ENCODE results near the gene ARHGAP40. TPM values are rescaled to one million over a fixed set of nuclear protein-coding genes. Genes with fewer than 3 reads are reported as not detected.

Gene ARHGAP40
- total and polyA plus RNA-seq, 2 of the 13 experiments (the other 11 are each of a cell fraction or from before 2014, with no cell fraction given) = 0.75 to 2.1 TPM

DNA sequence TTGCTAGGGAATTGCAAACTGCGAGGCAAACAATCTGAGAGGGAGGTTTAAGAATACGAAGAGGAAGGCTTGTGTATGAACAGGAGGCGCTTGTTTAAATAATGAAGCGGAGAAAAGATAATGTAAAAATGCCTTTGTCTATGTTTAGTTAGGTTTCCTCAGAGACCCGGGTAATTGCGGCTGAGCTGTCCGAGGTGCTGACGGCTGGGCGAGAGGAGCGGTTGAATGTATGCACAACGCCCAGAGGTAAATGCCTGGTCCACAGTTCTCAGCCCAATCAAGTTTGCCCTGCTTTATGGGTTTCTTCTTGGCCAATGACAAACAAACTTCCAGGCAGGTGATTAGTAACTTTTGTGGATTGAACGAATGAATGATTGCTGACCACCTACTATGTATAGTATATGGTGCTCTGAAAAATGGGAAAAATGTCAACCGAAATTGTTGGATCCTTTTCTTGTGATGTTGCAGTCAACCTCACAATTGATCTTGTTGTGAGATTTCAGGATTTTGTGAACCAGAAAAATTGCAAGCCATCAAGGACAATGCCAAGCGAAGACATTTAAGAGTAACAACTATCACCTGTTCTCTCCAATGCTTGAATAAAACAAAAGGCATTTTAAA, 84.4 kb downstream of the ARHGAP40 start (continued):
- TF ChIP-seq DNMT3B (CRISPR knock-in tag; conservative IDR thresholded peaks at IDR 0.05) (peak; percentile 99), FOXJ3 (CRISPR knock-in tag; IDR thresholded peaks at IDR 0.05; ENCODE audit: borderline replicate concordance) (no peak), CBX5 (CRISPR knock-in tag; IDR thresholded peaks at IDR 0.05; ENCODE audit: borderline replicate concordance) (0 out of 2 replicates have a peak, but pooled peaks have one; percentile 75), ATF7-NPFF (CRISPR knock-in tag; IDR thresholded peaks at IDR 0.05; ENCODE audit: low read depth) (peak; percentile 77), KDM5B (CRISPR knock-in tag; IDR thresholded peaks at IDR 0.05; ENCODE audit: borderline replicate concordance) (peak; percentile 79), CENPT (CRISPR knock-in tag; IDR thresholded peaks at IDR 0.05; ENCODE audit: low read depth) (0 out of 2 replicates have a peak, but pooled peaks have one; percentile 77), ZNF510 (CRISPR knock-in tag; IDR thresholded peaks at IDR 0.05; ENCODE audit: low read depth) (peak; percentile 91), MED13 (CRISPR knock-in tag; IDR thresholded peaks at IDR 0.05) (peak; percentile 78), RAD21 (CRISPR knock-in tag; IDR thresholded peaks at IDR 0.05) (peak; percentile 29; the same call in 1 of the 2 replicates), ATM (IDR thresholded peaks at IDR 0.05; ENCODE audit: borderline replicate concordance) (no peak), ZKSCAN1 (IDR thresholded peaks at IDR 0.05; ENCODE audit: low read length) (no peak), ZNF703 (CRISPR knock-in tag; IDR thresholded peaks at IDR 0.05; ENCODE audit: borderline replicate concordance) (peak; percentile 36; the same call in 1 of the 2 replicates), SMARCE1 (IDR thresholded peaks at IDR 0.05; ENCODE audit: borderline replicate concordance) (no peak), PHF21A (CRISPR knock-in tag; IDR thresholded peaks at IDR 0.05) (no peak), ZNF230 (CRISPR knock-in tag; IDR thresholded peaks at IDR 0.05) (peak; percentile 94), NR2C2 (CRISPR knock-in tag; IDR thresholded peaks at IDR 0.05; ENCODE audit: borderline replicate concordance) (peak; percentile 37; the same call in 1 of the 2 replicates), ZNF282 (IDR thresholded peaks at IDR 0.05; ENCODE audit: partially characterized antibody) (no peak), CCAR2 (optimal IDR thresholded peaks at IDR 0.05; ENCODE audit: low read depth, low read length) (no peak), GFI1 (CRISPR knock-in tag; IDR thresholded peaks at IDR 0.05; ENCODE audit: borderline replicate concordance) (peak; percentile 38; the same call in 1 of the 2 replicates), ZNF772 (CRISPR knock-in tag; IDR thresholded peaks at IDR 0.05) (peak; percentile 56; the same call in 1 of the 2 replicates), ZNF83 (CRISPR knock-in tag; IDR thresholded peaks at IDR 0.05; ENCODE audit: borderline replicate concordance) (peak; percentile 97)
- TF ChIP-seq, protein P1, sequence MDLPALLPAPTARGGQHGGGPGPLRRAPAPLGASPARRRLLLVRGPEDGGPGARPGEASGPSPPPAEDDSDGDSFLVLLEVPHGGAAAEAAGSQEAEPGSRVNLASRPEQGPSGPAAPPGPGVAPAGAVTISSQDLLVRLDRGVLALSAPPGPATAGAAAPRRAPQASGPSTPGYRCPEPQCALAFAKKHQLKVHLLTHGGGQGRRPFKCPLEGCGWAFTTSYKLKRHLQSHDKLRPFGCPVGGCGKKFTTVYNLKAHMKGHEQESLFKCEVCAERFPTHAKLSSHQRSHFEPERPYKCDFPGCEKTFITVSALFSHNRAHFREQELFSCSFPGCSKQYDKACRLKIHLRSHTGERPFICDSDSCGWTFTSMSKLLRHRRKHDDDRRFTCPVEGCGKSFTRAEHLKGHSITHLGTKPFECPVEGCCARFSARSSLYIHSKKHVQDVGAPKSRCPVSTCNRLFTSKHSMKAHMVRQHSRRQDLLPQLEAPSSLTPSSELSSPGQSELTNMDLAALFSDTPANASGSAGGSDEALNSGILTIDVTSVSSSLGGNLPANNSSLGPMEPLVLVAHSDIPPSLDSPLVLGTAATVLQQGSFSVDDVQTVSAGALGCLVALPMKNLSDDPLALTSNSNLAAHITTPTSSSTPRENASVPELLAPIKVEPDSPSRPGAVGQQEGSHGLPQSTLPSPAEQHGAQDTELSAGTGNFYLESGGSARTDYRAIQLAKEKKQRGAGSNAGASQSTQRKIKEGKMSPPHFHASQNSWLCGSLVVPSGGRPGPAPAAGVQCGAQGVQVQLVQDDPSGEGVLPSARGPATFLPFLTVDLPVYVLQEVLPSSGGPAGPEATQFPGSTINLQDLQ (CRISPR knock-in tag; IDR thresholded peaks at IDR 0.05) = no peak; the same call in 1 of the 2 replicates
- TF ChIP-seq, protein P2, sequence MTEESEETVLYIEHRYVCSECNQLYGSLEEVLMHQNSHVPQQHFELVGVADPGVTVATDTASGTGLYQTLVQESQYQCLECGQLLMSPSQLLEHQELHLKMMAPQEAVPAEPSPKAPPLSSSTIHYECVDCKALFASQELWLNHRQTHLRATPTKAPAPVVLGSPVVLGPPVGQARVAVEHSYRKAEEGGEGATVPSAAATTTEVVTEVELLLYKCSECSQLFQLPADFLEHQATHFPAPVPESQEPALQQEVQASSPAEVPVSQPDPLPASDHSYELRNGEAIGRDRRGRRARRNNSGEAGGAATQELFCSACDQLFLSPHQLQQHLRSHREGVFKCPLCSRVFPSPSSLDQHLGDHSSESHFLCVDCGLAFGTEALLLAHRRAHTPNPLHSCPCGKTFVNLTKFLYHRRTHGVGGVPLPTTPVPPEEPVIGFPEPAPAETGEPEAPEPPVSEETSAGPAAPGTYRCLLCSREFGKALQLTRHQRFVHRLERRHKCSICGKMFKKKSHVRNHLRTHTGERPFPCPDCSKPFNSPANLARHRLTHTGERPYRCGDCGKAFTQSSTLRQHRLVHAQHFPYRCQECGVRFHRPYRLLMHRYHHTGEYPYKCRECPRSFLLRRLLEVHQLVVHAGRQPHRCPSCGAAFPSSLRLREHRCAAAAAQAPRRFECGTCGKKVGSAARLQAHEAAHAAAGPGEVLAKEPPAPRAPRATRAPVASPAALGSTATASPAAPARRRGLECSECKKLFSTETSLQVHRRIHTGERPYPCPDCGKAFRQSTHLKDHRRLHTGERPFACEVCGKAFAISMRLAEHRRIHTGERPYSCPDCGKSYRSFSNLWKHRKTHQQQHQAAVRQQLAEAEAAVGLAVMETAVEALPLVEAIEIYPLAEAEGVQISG (CRISPR knock-in tag; IDR thresholded peaks at IDR 0.05) = peak; percentile 88
- TF ChIP-seq, protein P3, sequence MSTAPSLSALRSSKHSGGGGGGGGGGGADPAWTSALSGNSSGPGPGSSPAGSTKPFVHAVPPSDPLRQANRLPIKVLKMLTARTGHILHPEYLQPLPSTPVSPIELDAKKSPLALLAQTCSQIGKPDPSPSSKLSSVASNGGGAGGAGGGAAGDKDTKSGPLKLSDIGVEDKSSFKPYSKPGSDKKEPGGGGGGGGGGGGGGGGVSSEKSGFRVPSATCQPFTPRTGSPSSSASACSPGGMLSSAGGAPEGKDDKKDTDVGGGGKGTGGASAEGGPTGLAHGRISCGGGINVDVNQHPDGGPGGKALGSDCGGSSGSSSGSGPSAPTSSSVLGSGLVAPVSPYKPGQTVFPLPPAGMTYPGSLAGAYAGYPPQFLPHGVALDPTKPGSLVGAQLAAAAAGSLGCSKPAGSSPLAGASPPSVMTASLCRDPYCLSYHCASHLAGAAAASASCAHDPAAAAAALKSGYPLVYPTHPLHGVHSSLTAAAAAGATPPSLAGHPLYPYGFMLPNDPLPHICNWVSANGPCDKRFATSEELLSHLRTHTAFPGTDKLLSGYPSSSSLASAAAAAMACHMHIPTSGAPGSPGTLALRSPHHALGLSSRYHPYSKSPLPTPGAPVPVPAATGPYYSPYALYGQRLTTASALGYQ (CRISPR knock-in tag; IDR thresholded peaks at IDR 0.05) = peak; percentile 73; the same call in 1 of the 2 replicates
